ENCODE measurements around the gene USP27X.

The USP27X gene

DNA sequence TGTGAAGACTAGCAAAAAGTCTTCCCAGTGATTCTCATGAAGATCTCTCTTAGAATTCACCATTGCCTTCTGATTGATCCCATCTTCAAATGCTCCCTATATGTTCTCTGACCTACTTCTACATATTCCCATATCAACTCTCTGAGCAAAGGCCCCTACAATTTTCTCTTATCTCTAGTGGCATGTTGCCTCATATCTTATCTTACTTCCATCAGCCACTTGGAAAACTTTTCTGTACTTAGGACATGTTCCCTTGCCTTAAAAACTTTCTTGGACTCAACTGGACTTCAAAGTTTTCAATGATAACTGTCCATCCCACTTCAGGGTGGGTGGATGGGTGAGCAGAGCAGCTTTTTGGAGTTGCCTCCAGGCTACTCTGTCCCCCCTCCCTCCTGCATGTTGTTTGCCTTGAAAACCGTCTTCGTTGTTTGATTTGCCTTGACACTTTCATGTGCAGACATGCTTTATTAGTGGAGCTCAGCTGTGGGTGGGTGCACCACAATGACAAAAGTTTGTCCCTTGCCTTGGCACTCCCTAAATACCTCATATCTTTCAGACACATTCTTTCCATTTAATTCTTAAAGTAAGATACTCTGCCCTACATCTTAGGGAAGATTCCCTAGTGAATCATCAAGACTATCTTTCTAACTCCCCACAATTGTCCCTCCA is 18.3 kb upstream of the USP27X start:
- ATAC-seq (ENCODE audit: insufficient read depth, low read depth) (no peak), DNase-seq (no peak)
- H3K79me2 ChIP-seq (ENCODE audit: insufficient read depth, low read length): no peaks in the 10 kb centered on the region
- no peak overlapping the region for H2AFZ ChIP-seq (ENCODE audit: low read depth, low read length)
- H3K4me3 ChIP-seq (ENCODE audit: low read depth in 1 of 2, low read length in 2 of 2): no peak overlapping the region
- H3K36me3 ChIP-seq (ENCODE audit: insufficient read depth, low read length): no peaks in the 10 kb centered on the region
- no peak overlapping the region for H3K27ac ChIP-seq (ENCODE audit: low read length)
- H3K4me1 ChIP-seq (ENCODE audit: insufficient read depth, low read length): no peaks in the 10 kb centered on the region
- H3K9me3 ChIP-seq (ENCODE audit: insufficient read depth, low read length, severe bottlenecking): no peaks in the 10 kb centered on the region
- H3K9ac ChIP-seq (ENCODE audit: low read depth, low read length): no peak overlapping the region
- no peak for TF ChIP-seq EZH2 (IDR thresholded peaks at IDR 0.05; ENCODE audit: borderline replicate concordance, low read depth, low read length, severe bottlenecking)
- TF ChIP-seq, protein P1, sequence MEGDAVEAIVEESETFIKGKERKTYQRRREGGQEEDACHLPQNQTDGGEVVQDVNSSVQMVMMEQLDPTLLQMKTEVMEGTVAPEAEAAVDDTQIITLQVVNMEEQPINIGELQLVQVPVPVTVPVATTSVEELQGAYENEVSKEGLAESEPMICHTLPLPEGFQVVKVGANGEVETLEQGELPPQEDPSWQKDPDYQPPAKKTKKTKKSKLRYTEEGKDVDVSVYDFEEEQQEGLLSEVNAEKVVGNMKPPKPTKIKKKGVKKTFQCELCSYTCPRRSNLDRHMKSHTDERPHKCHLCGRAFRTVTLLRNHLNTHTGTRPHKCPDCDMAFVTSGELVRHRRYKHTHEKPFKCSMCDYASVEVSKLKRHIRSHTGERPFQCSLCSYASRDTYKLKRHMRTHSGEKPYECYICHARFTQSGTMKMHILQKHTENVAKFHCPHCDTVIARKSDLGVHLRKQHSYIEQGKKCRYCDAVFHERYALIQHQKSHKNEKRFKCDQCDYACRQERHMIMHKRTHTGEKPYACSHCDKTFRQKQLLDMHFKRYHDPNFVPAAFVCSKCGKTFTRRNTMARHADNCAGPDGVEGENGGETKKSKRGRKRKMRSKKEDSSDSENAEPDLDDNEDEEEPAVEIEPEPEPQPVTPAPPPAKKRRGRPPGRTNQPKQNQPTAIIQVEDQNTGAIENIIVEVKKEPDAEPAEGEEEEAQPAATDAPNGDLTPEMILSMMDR (IDR thresholded peaks at IDR 0.05; ENCODE audit: borderline replicate concordance, extremely low read depth, low read length, poor library complexity, severe bottlenecking): no peak
- H3K4me2 ChIP-seq (ENCODE audit: insufficient read depth, low read length): no peak overlapping the region
- H4K20me1 ChIP-seq (ENCODE audit: insufficient read depth, low read length): no peaks in the 10 kb centered on the region
- H3K27me3 ChIP-seq (ENCODE audit: insufficient read depth, low read length, poor library complexity): no peaks in the 10 kb centered on the region

GRCh38 chrX:49862093-49862492 is 17.2 kb upstream of the USP27X start:
- Histone ChIP-seq H3K27me3 (ENCODE audit: insufficient read depth, low read length, poor library complexity) (no peaks in the 10 kb centered on the region), H3K36me3 (ENCODE audit: insufficient read depth, low read length) (no peaks in the 10 kb centered on the region), H3K79me2 (ENCODE audit: insufficient read depth, low read length) (no peaks in the 10 kb centered on the region), H3K4me3 (ENCODE audit: low read depth in 1 of 2, low read length in 2 of 2) (no peak overlapping the region), H3K4me1 (ENCODE audit: insufficient read depth, low read length) (no peaks in the 10 kb centered on the region), H3K4me2 (ENCODE audit: insufficient read depth, low read length) (no peak overlapping the region), H2AFZ (ENCODE audit: low read depth, low read length) (no peak overlapping the region), H3K9ac (ENCODE audit: low read depth, low read length) (no peak overlapping the region), H3K9me3 (ENCODE audit: insufficient read depth, low read length, severe bottlenecking) (no peaks in the 10 kb centered on the region), H3K27ac (ENCODE audit: low read length) (no peak overlapping the region), H4K20me1 (ENCODE audit: insufficient read depth, low read length) (no peaks in the 10 kb centered on the region)
- DNase-seq (no peak), ATAC-seq (ENCODE audit: insufficient read depth, low read depth) (no peak)
- TF ChIP-seq, protein P1 (IDR thresholded peaks at IDR 0.05; ENCODE audit: borderline replicate concordance, extremely low read depth, low read length, poor library complexity, severe bottlenecking): no peak
- TF ChIP-seq EZH2 (IDR thresholded peaks at IDR 0.05; ENCODE audit: borderline replicate concordance, low read depth, low read length, severe bottlenecking): no peak

DNA sequence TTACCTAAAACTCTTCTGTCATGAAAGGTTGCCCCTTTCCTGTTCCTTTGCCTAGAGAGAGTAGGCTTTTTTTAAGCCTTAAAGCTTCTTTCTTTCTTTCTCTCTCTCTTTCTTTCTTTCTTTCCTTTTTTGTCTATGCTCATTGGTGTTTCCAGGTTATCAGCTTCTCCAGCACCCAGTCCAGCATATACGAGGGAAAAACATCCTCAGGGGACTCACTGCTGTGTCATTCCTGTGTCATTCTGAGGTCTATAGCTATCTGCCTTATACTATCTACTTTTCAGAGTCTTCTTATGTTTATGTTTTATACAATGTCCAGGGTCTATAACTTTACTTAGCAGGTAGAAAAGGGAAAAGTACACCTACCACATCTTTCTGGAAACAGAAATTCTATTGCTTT is 10.5 kb upstream of the USP27X start:
- Histone ChIP-seq H3K27ac (ENCODE audit: low read length) (no peak overlapping the region), H4K20me1 (ENCODE audit: insufficient read depth, low read length) (no peaks in the 10 kb centered on the region), H3K4me1 (ENCODE audit: insufficient read depth, low read length) (no peaks in the 10 kb centered on the region), H3K36me3 (ENCODE audit: insufficient read depth, low read length) (no peaks in the 10 kb centered on the region), H3K9ac (ENCODE audit: low read depth, low read length) (no peak overlapping the region), H3K4me3 (ENCODE audit: low read depth in 1 of 2, low read length in 2 of 2) (no peak overlapping the region), H3K9me3 (ENCODE audit: insufficient read depth, low read length, severe bottlenecking) (no peaks in the 10 kb centered on the region), H2AFZ (ENCODE audit: low read depth, low read length) (no peak overlapping the region), H3K27me3 (ENCODE audit: insufficient read depth, low read length, poor library complexity) (no peaks in the 10 kb centered on the region), H3K79me2 (ENCODE audit: insufficient read depth, low read length) (no peaks in the 10 kb centered on the region), H3K4me2 (ENCODE audit: insufficient read depth, low read length) (no peak overlapping the region)
- TF ChIP-seq EZH2 (IDR thresholded peaks at IDR 0.05; ENCODE audit: borderline replicate concordance, low read depth, low read length, severe bottlenecking): no peak
- TF ChIP-seq, protein P1 (IDR thresholded peaks at IDR 0.05; ENCODE audit: borderline replicate concordance, extremely low read depth, low read length, poor library complexity, severe bottlenecking): no peak
- DNase-seq (no peak), ATAC-seq (ENCODE audit: insufficient read depth, low read depth) (no peak)

Measured in DND-41 (cell line).